HTR-8/SVneo (cell line): ENCODE results near the gene PAQR4.
A peak's percentile ranks its signal among the peaks of the same experiment; 100 is the strongest.
"Not testable (repeated sequence)": the region's sequence is repeated elsewhere in the genome, so short reads cannot be mapped to it uniquely, and the experiment has no call there.

Source experiments
- DNase-seq: peaks from one replicate; pipeline ENCODE4 v3.0.0; 2011; ENCODE audit warnings: low spot score, mixed read lengths; ENCODE audit not compliant: insufficient read length
- FAIRE-seq: peaks from 2 replicates; lab custom pipeline; 2011; peaks lifted over from hg19 to GRCh38; lab: Jason Lieb, UNC

Gene PAQR4

GRCh38 chr16:2968738-2969544, at the start of gene PAQR4:
Gene PAQR4, plus strand, starts transcription at chr16:2969348. Its CDS starts 327 bp downstream, at chr16:2969675.
- FAIRE-seq (peak; percentile 94), DNase-seq (peak; percentile 90)

DNA sequence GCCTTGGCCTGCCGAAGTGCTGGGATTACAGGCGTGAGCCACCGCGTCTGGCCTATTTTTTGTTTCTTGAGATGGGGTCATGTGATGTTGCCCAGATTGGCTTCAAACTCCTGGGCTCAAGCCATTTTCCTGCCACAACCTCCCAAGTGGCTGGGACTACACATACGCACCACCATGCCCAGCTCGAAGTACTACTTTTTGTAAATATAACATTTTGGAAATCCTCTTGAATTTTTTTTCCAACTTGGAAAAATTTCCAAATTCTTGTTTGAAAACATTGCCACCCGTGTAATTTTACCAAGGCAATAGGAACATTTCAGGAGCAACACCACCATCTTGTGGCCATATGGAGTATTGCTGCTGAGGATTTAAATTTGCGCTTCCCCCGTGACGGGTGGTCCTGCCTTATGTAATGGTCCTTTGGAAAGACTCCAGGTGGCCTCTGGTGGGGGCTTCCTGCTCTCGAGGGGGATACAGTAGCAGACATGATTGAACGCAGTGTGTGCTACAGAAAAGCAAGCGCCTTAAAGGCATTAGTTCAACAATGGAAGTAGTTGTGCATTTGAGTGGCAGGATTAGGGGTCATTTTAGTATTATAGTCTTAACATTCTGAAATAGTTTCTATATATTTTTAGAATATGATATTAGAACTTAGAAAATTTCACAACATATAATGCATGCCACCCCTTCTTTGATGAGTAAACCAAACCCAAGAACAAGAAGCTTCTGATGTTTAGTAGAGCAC, 49.5 kb upstream of the PAQR4 start:
- no peak for FAIRE-seq

DNA sequence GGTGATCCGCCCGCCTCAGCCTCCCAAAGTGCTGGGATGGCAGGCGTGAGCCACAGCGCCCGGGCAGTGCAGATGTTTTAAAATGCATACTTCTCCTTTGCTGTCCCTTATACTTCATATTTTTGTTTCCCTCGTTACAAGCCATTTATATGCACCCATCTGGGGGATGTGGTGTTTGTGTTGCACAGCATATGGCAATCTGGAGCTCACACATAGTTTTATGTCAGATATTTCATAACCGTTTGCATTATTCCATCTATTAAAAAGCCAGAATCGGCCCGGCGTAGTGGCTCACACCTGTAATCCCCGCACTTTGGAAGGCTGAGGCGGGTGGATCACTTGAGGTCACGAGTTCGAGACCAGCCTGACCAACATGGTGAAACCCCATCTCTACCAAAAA, 45.7 kb upstream of the PAQR4 start:
- DNase-seq (no peak), FAIRE-seq (no peak)

More for the DNA sequence above, 49.5 kb upstream of the PAQR4 start:
- peak; percentile 64 for DNase-seq

DNA sequence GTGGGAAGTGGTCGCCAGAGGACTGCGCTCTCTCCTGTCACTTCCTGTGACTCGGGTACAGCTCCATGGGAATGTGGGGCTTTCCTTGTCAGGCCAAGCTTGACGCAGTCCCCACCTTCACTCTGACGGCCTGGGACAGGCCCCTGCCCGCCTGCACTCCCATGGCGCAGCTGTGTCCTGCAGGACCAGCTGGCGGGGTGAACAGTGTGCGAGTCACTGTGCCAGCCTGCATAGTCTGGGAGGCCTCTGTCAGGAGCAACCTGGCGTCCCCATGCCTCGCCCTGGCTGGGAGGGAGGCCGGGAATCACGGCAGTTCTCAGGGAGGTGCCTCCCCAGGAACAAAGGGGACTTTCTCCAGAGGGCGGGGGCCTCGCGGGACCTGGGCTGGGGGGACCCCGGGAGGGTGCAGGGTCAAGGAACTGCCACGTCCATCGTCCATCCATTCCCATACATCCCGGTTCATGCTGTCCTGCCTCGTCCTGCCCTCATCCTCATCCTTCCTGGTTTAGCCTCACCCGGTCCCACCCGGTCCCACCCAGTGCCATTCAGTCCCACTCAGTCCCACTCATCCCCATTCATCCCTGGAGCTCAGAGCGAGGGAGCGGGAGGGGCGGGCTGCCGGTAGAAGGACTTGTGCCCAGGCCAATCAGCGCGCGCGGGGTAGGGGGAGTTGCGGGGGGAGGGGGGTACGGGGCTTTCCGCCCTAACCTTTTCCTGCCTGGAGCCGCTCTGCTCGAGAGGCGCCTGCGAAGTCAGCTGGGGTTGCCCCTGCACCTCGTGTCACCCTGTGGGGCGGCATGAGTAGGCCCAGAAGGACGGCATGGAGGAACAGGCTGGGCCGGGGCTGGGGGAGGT, 44.0 kb upstream of the PAQR4 start:
- FAIRE-seq (no peak), DNase-seq (no peak)

- no peak for FAIRE-seq
- no peak for DNase-seq
Measured at GRCh38 chr16:2925951-2926649, 43.0 kb upstream of the PAQR4 start.

DNA sequence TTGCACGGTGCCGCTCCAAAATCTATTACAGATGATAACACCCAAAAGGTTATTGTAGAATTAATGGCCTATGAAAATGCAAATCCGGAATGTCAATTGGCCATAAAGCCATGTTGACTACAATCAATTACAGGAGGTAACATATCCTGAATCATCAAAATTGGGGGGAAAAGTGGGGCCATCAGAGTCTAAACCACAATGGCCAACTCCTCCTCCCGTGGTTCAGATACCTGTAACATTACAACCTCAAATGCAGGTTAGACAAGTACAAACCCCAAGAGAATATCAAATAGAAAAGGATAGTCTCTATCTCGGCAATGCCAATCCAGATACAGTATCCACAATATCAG, 42.5 kb upstream of the PAQR4 start:
- DNase-seq (no peak), FAIRE-seq (no peak)

GRCh38 chr16:2927010-2927646, 42.0 kb upstream of the PAQR4 start:
- FAIRE-seq (peak; percentile 96), DNase-seq (peak; percentile 75)

DNA sequence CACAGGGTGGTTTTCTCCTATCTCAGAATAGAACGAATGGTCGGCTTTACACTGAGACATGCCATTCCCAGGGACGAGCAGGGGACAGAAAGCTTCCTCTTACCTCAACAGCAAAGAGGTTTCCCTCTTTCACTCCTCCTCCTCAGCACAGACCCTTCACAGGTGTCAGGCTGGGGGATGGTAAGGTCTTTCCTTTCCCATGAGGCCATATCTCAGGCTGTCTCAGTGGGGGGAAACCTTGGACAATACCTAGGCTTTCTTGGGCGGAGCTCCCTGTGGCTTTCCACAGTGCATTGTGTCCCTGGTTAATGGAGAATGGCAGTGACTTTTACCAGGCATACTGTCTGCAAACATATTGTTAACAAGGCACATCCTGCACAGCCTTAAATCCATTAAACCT, 41.0 kb upstream of the PAQR4 start:
- FAIRE-seq, DNase-seq: not testable (repeated sequence)

- DNase-seq, result no peak
Measured at GRCh38 chr16:2928796-2929195, 40.4 kb upstream of the PAQR4 start.

GRCh38 chr16:2929693-2930092, 39.5 kb upstream of the PAQR4 start:
- no peak for DNase-seq
- no peak for FAIRE-seq

More at GRCh38 chr16:2928796-2929195, 40.4 kb upstream of the PAQR4 start:
- no peak for FAIRE-seq

DNA sequence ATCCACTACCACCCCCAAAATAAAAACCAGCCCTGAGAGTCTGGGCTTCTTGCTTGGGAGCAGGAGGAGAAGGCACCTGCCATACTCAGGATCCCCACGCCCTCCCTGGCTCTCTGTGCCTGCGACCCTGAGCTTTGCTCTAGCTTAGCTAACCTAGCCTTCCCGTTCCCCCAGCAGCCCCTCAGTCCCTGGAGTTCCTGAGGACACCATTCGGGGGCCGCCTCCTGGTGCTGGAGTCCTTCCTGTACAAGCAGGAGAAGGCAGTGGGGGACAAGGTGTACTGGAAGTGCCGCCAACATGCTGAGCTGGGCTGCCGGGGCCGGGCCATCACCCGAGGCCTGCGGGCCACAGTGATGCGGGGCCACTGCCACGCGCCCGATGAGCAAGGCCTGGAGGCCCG, 38.9 kb upstream of the PAQR4 start:
- no peak for FAIRE-seq

DNA sequence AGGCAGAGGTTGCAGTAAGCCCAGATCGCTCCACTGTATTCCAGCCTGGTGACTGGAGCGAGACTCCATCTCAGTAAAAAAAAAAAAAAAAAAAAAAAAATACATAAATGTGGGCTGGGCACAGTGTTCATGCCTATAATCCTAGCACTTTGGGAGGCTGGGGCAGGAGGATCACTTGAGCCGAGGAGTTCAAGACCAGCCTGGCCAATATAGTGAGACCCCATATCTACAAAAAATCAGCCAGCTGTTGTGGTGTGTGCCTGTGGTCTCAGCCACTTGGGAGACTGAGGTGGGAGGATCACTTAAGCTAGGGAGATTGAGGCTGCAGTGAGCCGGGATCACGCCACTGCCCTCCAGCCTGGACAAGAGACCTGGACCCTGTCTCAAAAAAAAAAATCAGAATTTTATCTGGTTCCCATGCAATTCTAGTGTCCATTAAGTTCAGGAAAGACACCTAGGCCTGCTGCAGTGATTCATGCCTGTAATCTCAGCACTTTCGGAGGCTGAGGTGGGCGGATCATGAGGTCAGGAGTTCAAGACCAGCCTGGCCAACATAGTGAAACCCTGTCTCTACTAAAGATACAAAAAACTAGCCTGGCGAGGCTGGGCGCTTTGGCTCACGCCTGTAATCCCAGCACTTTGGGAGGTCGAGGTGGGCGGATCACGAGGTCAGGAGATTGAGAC, 37.8 kb upstream of the PAQR4 start:
- not testable (repeated sequence) for FAIRE-seq, DNase-seq

More for the DNA sequence above, 38.9 kb upstream of the PAQR4 start:
- no peak for DNase-seq

GRCh38 chr16:2933136-2933535, 36.0 kb upstream of the PAQR4 start:
- DNase-seq, result no peak

DNA sequence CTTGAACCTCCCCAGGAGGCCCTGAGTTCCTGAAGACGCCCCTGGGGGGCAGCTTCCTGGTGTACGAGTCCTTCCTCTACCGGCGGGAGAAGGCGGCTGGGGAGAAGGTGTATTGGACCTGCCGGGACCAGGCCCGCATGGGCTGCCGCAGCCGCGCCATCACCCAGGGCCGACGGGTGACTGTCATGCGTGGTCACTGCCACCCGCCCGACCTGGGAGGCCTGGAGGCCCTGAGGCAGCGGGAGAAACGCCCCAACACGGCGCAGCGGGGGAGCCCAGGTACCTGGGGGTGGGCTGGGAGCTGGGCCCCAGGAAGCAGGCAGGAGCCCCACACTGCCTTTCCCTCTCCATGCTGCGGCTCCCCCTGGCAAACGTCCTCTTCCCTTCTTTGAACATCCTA, 35.4 kb upstream of the PAQR4 start:
- no peak for DNase-seq
- no peak for FAIRE-seq

More at GRCh38 chr16:2933136-2933535, 36.0 kb upstream of the PAQR4 start:
- no peak for FAIRE-seq

DNA sequence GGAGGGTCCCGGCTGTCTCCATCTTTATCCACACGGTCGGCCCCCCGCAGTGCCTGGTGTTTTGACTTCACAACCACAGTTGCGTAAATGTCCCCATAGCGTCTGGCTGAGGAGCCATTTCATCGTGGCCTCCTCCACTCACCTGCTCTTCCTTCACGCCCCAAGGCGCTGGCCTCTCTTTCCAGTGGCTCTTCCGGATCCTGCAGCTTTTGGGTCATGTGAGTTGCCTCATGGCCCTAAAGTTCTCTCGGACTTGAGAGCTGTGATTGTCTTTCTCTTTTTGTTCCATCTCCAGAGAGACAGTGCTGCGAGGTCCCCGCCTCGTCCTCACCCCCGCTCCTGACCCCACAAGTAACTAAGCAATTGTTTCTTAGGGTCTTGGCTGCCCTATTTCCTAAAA, 34.7 kb upstream of the PAQR4 start:
- FAIRE-seq (no peak), DNase-seq (no peak)

- no peak for DNase-seq
- FAIRE-seq, result no peak
Measured at GRCh38 chr16:2936436-2937011, 32.6 kb upstream of the PAQR4 start.

GRCh38 chr16:2937170-2937569, 32.0 kb upstream of the PAQR4 start:
- DNase-seq (no peak), FAIRE-seq (no peak)

GRCh38 chr16:2938206-2938605, 30.9 kb upstream of the PAQR4 start:
- DNase-seq (no peak), FAIRE-seq (no peak)

DNA sequence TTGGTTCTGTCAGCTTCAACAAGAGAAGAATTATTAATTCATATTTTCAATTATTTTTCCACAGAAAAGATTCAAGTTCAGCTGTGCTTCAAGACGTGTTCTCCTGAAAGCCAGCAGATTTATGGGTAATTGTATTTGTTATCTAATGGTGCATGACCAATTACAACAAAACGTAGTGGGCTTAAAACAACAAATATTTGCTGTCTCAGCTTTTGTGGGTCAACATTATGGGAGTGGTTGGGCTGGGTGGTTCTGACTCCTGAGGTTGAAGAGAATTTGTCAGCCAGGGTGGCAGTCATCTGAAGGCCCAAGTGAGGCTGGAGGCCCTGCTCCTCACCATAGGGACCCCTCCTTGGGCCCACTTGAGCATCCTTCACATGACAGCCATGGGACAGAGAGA, 29.2 kb upstream of the PAQR4 start:
- FAIRE-seq (no peak), DNase-seq (no peak)
